Skin of body (tissue), 2 donors: ENCODE results near the gene VWA3A. TPM values are rescaled to one million over a fixed set of nuclear protein-coding genes. Genes with fewer than 3 reads are reported as not detected.

Source experiments
- DNase-seq: peaks from one replicate; lab custom pipeline; 2025; lab: John Stamatoyannopoulos, UW
- total RNA-seq: library from RNA; depleted of rRNA; stranded (reverse); fragments of >200 nt; gene quantifications from one replicate; pipeline ENCODE4 v1.2.3, GENCODE V29; 2014

VWA3A gene
- total RNA-seq, 1 donor from 2014 or later, result 0.79 TPM

DNA sequence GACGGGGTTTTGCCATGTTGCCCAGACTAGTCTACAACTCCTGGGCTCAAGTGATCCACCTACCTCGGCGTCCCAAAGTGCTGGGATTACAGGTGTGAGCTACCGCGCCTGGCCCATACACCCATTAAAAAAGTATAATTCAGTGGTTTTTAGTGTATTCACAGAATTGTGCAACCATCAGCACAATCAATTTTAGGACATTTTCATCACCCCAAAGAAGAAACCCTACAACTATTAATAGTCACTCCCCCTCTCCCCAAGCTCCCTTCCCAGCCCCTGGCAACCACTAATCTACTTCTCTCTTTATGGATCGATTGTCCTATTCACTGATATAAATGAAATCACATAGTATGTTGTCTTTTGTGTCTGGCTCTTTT lies 109.9 kb downstream of the VWA3A start:
- no peak for DNase-seq

DNA sequence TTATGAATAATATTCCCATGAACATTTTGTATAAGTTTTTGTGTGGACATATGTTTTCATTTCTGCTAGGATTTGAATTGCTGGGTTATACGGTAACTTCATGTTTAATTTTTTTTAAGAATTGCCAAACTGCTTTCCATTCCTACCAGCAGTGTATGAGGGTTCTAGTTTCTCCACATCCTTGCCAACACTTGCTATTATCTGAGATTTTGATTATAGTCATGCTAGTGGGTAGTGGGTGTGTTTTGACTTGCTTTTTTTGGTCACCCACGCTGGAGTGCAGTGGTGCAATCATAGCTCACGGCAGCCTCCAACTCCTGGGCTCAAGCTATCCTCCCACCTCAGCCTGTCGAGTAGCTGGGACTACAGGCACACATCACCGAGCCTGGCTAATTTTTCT lies 110.8 kb downstream of the VWA3A start:
- DNase-seq, result no peak

DNA sequence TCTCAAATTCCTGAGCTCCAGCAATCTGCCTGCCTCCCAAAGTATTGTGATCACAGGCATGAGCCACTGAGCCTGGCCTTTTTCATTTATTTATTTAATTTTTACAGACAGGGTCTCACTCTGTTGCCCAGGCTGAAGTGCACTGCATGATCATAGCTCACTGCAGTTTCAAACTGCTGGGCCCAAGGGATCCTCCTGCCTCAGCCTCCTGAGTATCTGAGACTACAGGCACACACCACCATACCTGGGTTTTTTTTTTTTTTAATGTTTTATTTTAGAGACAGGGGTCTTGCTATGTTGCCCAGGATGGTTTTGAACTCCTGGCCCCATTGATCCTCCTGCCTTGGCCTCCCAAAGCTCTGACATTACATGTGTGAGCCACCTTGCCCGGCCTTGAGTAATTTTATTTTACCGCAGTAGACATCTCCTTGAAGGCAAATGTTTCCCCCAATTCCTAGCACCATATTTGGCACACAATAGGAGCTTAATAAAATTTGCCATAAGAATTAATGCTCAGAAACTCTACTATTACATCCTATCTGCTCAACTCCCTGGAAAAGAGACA lies 111.8 kb downstream of the VWA3A start:
- DNase-seq, result no peak

DNA sequence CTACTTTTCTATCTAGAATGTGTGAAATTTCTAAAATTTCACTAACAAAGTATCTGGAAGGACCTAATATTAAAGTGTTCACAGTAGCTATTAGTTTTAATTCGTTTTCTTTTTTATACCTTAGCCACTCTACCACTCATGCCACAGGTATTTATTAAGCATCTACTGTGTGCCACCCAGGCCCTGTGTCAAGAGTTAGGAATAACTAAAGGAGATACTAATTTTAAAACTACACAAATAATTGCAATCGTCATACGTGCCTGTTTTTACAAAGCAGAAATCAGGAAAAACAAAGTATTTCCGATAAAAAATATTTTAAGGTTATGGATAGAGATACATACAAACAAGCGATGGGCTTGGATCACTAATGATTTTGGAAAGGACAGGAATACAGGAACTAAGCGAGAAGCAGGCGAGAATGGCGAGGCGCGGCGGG lies 113.3 kb downstream of the VWA3A start:
- DNase-seq, result no peak

DNA sequence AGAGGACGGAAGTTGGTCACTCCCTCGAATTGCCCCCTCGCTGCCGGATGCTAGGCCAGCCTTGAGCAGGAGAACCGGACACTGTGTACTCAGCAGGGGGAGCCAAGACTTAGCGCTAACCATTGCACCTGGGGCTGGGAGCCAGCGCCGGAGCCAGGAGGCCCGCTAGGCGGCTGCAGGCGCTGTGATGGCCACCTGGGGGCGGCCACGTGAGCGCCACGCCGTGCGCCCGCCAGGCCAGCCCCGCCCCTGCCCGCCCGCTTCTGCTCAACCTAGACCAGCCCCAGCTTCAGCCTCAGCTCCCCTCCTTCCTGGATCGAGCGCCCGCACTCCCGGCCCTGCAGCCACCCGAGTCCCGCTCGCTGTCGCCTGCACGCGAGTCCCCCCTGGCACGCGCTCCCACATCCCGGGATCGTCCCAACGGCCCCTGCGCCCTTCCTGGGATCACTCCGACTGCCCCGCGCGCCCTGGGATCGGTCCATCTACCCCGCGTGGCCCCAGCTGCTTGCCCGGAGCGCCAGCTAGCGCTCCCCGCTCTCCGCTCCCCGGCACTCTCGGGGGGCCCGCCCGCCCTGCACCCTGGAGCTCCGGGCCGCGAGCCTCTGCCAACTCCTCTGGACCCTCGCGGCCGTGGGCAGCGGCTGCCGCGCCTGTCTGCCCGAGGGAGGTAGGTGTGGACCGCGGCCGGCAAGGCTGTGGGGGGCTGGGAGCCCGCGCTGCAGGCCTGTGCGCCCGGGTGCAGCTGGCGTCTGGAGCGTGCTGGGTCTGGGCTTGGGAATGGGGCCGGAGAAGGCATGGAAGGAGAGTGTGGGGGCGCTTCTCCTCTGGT lies 113.9 kb downstream of the VWA3A start, which contains the start of gene EEF2K:
TSS of gene EEF2K (plus strand) at position 266 of the 829 bp plus-strand sequence. CDS start 19,452 bp downstream, outside the sequence.
- peak; percentile 88 for DNase-seq

Other genes with a start within 250 kb of the VWA3A start
- 77.1 TPM for gene NPIPB4, start 234.8 kb upstream of the VWA3A start, total RNA-seq
- 238 TPM for gene UQCRC2, start 139.2 kb upstream of the VWA3A start, total RNA-seq
- gene PDZD9, start 91.4 kb upstream of the VWA3A start, total RNA-seq, result not detected
- gene MOSMO, start 84.4 kb upstream of the VWA3A start, total RNA-seq, result 13.6 TPM
- gene SDR42E2, start 70.0 kb downstream of the VWA3A start, total RNA-seq, result not detected
- 28.3 TPM for gene EEF2K, start 113.7 kb downstream of the VWA3A start, total RNA-seq
- 23.6 TPM for gene POLR3E, start 204.9 kb downstream of the VWA3A start, total RNA-seq